ENCODE data around the gene RBBP5. TPM values are rescaled to one million over a fixed set of nuclear protein-coding genes. Genes with fewer than 3 reads are reported as not detected.

The RBBP5 gene
- total RNA-seq, 1 donor from 2014 or later: 12.4 TPM

GRCh38 chr1:205060746-205061145, 61.0 kb downstream of the RBBP5 start:
- no peaks in the 10 kb centered on the region for H3K9me3 Mint-ChIP-seq (ENCODE audit: low read depth)
- no peak overlapping the region for H3K27ac Mint-ChIP-seq (ENCODE audit: unreplicated experiment)
- TF ChIP-seq CTCF (IDR thresholded peaks at IDR 0.05): no peak
- H3K4me3 Mint-ChIP-seq (ENCODE audit: unreplicated experiment): no peak overlapping the region
- H3K4me1 Mint-ChIP-seq (ENCODE audit: low read depth): no peaks in the 10 kb centered on the region
- peak; percentile 76 for DNase-seq (ENCODE audit: low spot score)
- peaks cover 13% of the 10 kb centered on the region for H3K27me3 Mint-ChIP-seq (ENCODE audit: low read depth)
- H3K36me3 Mint-ChIP-seq (ENCODE audit: low read depth): no peaks in the 10 kb centered on the region

- no peaks in the 10 kb centered on the region for H3K4me1 Mint-ChIP-seq (ENCODE audit: low read depth)
- peaks cover 21% of the 10 kb centered on the region for H3K27me3 Mint-ChIP-seq (ENCODE audit: low read depth)
- H3K9me3 Mint-ChIP-seq (ENCODE audit: low read depth): no peaks in the 10 kb centered on the region
- no peak for DNase-seq (ENCODE audit: low spot score)
- no peak overlapping the region for H3K4me3 Mint-ChIP-seq (ENCODE audit: unreplicated experiment)
- no peak overlapping the region for H3K27ac Mint-ChIP-seq (ENCODE audit: unreplicated experiment)
- TF ChIP-seq CTCF (IDR thresholded peaks at IDR 0.05): no peak
- no peaks in the 10 kb centered on the region for H3K36me3 Mint-ChIP-seq (ENCODE audit: low read depth)
Observed at GRCh38 chr1:205059660-205060059, 62.1 kb downstream of the RBBP5 start.

GRCh38 chr1:205058853-205059252, 62.9 kb downstream of the RBBP5 start:
- TF ChIP-seq CTCF (IDR thresholded peaks at IDR 0.05): no peak
- Mint-ChIP-seq H3K27me3 (ENCODE audit: low read depth) (peaks cover 25% of the 10 kb centered on the region), H3K9me3 (ENCODE audit: low read depth) (no peaks in the 10 kb centered on the region), H3K27ac (ENCODE audit: unreplicated experiment) (no peak overlapping the region), H3K4me3 (ENCODE audit: unreplicated experiment) (no peak overlapping the region), H3K36me3 (ENCODE audit: low read depth) (no peaks in the 10 kb centered on the region), H3K4me1 (ENCODE audit: low read depth) (no peaks in the 10 kb centered on the region)
- peak; percentile 82 for DNase-seq (ENCODE audit: low spot score)

- no peaks in the 10 kb centered on the region for H3K4me1 Mint-ChIP-seq (ENCODE audit: low read depth)
- TF ChIP-seq CTCF (IDR thresholded peaks at IDR 0.05): no peak
- peak; percentile 80 for DNase-seq (ENCODE audit: low spot score)
- H3K36me3 Mint-ChIP-seq (ENCODE audit: low read depth): no peaks in the 10 kb centered on the region
- H3K9me3 Mint-ChIP-seq (ENCODE audit: low read depth): no peaks in the 10 kb centered on the region
- H3K27ac Mint-ChIP-seq (ENCODE audit: unreplicated experiment): no peak overlapping the region
- H3K4me3 Mint-ChIP-seq (ENCODE audit: unreplicated experiment): no peak overlapping the region
- peaks cover 30% of the 10 kb centered on the region for H3K27me3 Mint-ChIP-seq (ENCODE audit: low read depth)
Observed at GRCh38 chr1:205057808-205058575, 63.8 kb downstream of the RBBP5 start.

GRCh38 chr1:205056956-205057568, 64.7 kb downstream of the RBBP5 start:
- Mint-ChIP-seq H3K4me3 (ENCODE audit: unreplicated experiment) (no peak overlapping the region), H3K36me3 (ENCODE audit: low read depth) (no peaks in the 10 kb centered on the region), H3K27me3 (ENCODE audit: low read depth) (peaks cover 30% of the 10 kb centered on the region), H3K9me3 (ENCODE audit: low read depth) (no peaks in the 10 kb centered on the region), H3K27ac (ENCODE audit: unreplicated experiment) (no peak overlapping the region), H3K4me1 (ENCODE audit: low read depth) (no peaks in the 10 kb centered on the region)
- no peak for TF ChIP-seq CTCF (IDR thresholded peaks at IDR 0.05)
- DNase-seq (ENCODE audit: low spot score): peak; percentile 58
